DND-41 (cell line): ENCODE results near the gene KISS1.

ENCODE experiments used
- ATAC-seq: fragments of 200-7000 bp; cut with Tn5 transposase; 3 replicates; pipeline ENCODE4 v1.9.1; 2021; ENCODE audit warnings: low read depth; ENCODE audit not compliant: insufficient read depth
- DNase-seq: peaks from one replicate; pipeline ENCODE4 v3.0.0-alpha.2; 2020
- H2AFZ ChIP-seq: 2 replicates; pipeline ENCODE4 v1.6.0; 2012; ENCODE audit warnings: low read depth, low read length
- H3K27ac ChIP-seq: 2 replicates; pipeline ENCODE4 v1.5.1; 2012; ENCODE audit warnings: low read length, inconsistent platforms
- H3K27me3 ChIP-seq: fragments of 200-600 bp; sonication (generic); 2 replicates; pipeline ENCODE4 v1.6.0; 2012; ENCODE audit warnings: low read length, mild to moderate bottlenecking, inconsistent platforms; ENCODE audit not compliant: insufficient read depth, poor library complexity
- H3K36me3 ChIP-seq: 2 replicates; pipeline ENCODE4 v1.5.1; 2012; ENCODE audit warnings: low read length, inconsistent platforms; ENCODE audit not compliant: insufficient read depth
- H3K4me1 ChIP-seq: 2 replicates; pipeline ENCODE4 v1.5.1; 2012; ENCODE audit warnings: mild to moderate bottlenecking, low read length; ENCODE audit not compliant: insufficient read depth
- H3K4me2 ChIP-seq: 2 replicates; pipeline ENCODE4 v1.6.0; 2012; ENCODE audit warnings: mild to moderate bottlenecking, moderate library complexity, low read length, inconsistent platforms; ENCODE audit not compliant: insufficient read depth
- H3K4me3 ChIP-seq, 2 experiments: fragments of 200-600 bp in 1 of 2; shearing (Covaris generic) in 1 of 2; 2 replicates each; pipeline ENCODE4 v1.5.1; 2012 to 2016; ENCODE audit warnings: inconsistent platforms in 2 of 2, low read length in 2 of 2, mild to moderate bottlenecking in 2 of 2, low read depth in 1 of 2, moderate library complexity in 1 of 2
- H3K79me2 ChIP-seq: 2 replicates; pipeline ENCODE4 v1.6.0; 2012; ENCODE audit warnings: low read length, inconsistent platforms; ENCODE audit not compliant: insufficient read depth
- H3K9ac ChIP-seq: 2 replicates; pipeline ENCODE4 v1.6.0; 2012; ENCODE audit warnings: low read depth, mild to moderate bottlenecking, inconsistent platforms, low read length, moderate library complexity
- H3K9me3 ChIP-seq: 2 replicates; pipeline ENCODE4 v1.5.1; 2012; ENCODE audit warnings: low read length, moderate library complexity, mild to moderate bottlenecking, inconsistent platforms; ENCODE audit not compliant: insufficient read depth, severe bottlenecking
- H4K20me1 ChIP-seq: 2 replicates; pipeline ENCODE4 v1.6.0; 2012; ENCODE audit warnings: low read length; ENCODE audit not compliant: insufficient read depth
- EZH2 ChIP-seq: IDR thresholded peaks from 3 replicates; pipeline ENCODE4 v1.6.1; 2012; ENCODE audit warnings: borderline replicate concordance, low read depth, mild to moderate bottlenecking, moderate library complexity, low read length, inconsistent platforms; ENCODE audit not compliant: severe bottlenecking
- TF ChIP-seq, protein P1 (sequence below): IDR thresholded peaks from 2 replicates; pipeline ENCODE4 v1.5.1; 2012; ENCODE audit warnings: borderline replicate concordance, low read length, moderate library complexity, mild to moderate bottlenecking; ENCODE audit not compliant: poor library complexity, severe bottlenecking; ENCODE audit errors: extremely low read depth

The KISS1 gene

GRCh38 chr1:204205486-204205885, 9.2 kb upstream of the KISS1 start:
- H3K36me3 ChIP-seq: no peaks in the 10 kb centered on the region
- H3K9ac ChIP-seq: no peak overlapping the region
- no peaks in the 10 kb centered on the region for H3K9me3 ChIP-seq
- no peak for ATAC-seq
- peaks cover 13% of the 10 kb centered on the region for H3K27me3 ChIP-seq
- H3K4me3 ChIP-seq: no peak overlapping the region
- H3K27ac ChIP-seq: no peak overlapping the region
- DNase-seq: no peak
- H2AFZ ChIP-seq: no peak overlapping the region
- no peak for TF ChIP-seq EZH2
- TF ChIP-seq, protein P1, sequence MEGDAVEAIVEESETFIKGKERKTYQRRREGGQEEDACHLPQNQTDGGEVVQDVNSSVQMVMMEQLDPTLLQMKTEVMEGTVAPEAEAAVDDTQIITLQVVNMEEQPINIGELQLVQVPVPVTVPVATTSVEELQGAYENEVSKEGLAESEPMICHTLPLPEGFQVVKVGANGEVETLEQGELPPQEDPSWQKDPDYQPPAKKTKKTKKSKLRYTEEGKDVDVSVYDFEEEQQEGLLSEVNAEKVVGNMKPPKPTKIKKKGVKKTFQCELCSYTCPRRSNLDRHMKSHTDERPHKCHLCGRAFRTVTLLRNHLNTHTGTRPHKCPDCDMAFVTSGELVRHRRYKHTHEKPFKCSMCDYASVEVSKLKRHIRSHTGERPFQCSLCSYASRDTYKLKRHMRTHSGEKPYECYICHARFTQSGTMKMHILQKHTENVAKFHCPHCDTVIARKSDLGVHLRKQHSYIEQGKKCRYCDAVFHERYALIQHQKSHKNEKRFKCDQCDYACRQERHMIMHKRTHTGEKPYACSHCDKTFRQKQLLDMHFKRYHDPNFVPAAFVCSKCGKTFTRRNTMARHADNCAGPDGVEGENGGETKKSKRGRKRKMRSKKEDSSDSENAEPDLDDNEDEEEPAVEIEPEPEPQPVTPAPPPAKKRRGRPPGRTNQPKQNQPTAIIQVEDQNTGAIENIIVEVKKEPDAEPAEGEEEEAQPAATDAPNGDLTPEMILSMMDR: no peak
- no peaks in the 10 kb centered on the region for H3K4me1 ChIP-seq
- H3K79me2 ChIP-seq: no peaks in the 10 kb centered on the region
- H4K20me1 ChIP-seq: no peaks in the 10 kb centered on the region; the same call in 1 of the 2 replicates
- H3K4me2 ChIP-seq: no peak overlapping the region

DNA sequence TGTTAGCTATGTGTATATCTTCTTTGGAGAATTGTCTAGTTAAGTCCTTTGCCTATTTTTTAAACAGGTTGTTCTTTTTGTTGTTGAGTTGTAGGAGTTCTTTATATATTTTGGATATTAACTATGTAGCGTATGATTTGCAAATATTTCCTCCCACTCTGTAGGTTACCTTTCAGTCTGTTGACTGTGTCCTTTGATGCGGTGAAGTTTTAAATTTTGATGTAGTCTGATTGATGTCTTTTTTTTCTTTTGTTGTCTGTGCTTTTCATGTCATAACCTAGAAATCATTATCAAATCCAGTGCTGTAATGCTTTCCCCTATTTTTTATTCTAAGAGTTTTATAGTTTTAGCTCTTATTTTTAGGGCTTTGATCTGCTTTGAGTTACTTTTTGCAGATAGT, 8.7 kb upstream of the KISS1 start:
- Histone ChIP-seq H2AFZ (no peak overlapping the region), H3K27ac (no peak overlapping the region), H3K4me2 (no peak overlapping the region), H4K20me1 (no peaks in the 10 kb centered on the region; the same call in 1 of the 2 replicates), H3K4me3 (no peak overlapping the region), H3K9ac (no peak overlapping the region), H3K9me3 (no peaks in the 10 kb centered on the region), H3K79me2 (no peaks in the 10 kb centered on the region), H3K4me1 (no peaks in the 10 kb centered on the region), H3K27me3 (peaks cover 13% of the 10 kb centered on the region), H3K36me3 (no peaks in the 10 kb centered on the region)
- TF ChIP-seq EZH2: no peak
- TF ChIP-seq, protein P1: no peak
- DNase-seq: no peak
- ATAC-seq: no peak

DNA sequence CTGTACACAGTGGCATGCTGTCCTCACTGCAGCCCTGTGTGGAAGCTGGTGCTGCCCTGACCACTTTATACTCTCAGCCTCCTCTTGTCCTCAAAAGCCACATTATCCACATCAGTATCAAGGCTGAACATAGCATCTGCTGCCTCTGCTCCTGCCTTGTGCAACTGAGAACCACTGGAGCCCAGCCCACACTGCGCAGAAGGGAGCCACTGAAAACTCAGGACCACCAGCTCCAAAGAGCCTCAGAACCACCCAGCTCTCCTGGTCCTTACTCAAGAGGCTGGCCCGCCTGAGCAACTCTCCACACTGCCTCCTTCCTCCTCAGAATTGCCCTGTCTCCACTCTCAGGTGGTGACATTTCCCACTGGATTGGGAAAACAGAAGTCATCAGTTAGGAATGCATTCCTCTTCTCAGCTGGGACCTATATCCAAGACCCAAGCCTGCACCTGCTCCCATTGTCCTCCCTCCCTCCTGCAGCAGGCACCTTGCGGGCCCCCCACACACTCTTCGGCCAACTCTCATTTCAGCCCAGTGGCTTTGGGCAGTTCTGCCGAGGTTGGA, 7.0 kb upstream of the KISS1 start:
- Histone ChIP-seq H3K4me3 (no peak overlapping the region), H4K20me1 (no peaks in the 10 kb centered on the region; the same call in 1 of the 2 replicates), H3K9me3 (no peaks in the 10 kb centered on the region), H3K4me1 (no peaks in the 10 kb centered on the region), H3K4me2 (no peak overlapping the region), H3K79me2 (no peaks in the 10 kb centered on the region), H3K36me3 (no peaks in the 10 kb centered on the region), H2AFZ (no peak overlapping the region), H3K9ac (no peak overlapping the region), H3K27me3 (peaks cover 16% of the 10 kb centered on the region), H3K27ac (no peak overlapping the region)
- TF ChIP-seq, protein P1: no peak
- no peak for TF ChIP-seq EZH2
- DNase-seq (no peak), ATAC-seq (no peak)
